ENCODE data around the gene CNTN5.

- TF ChIP-seq MYB (IDR thresholded peaks at IDR 0.05; ENCODE audit: borderline replicate concordance, low read depth, low read length): no peak
- TF ChIP-seq NRF1 (conservative IDR thresholded peaks at IDR 0.05; ENCODE audit: low read depth, low read length): no peak
- no peak for TF ChIP-seq RCOR1 (conservative IDR thresholded peaks at IDR 0.05; ENCODE audit: low read depth, low read length)
- TF ChIP-seq HDAC2 (IDR thresholded peaks at IDR 0.05): no peak
- no peak for TF ChIP-seq PKNOX1 (IDR thresholded peaks at IDR 0.05)
- TF ChIP-seq BCL11A (IDR thresholded peaks at IDR 0.05; ENCODE audit: low read depth, low read length): no peak
- no peak for TF ChIP-seq NR2C1 (IDR thresholded peaks at IDR 0.05)
- no peak for TF ChIP-seq CHD4 (IDR thresholded peaks at IDR 0.05)
- TF ChIP-seq POLR2AphosphoS2 (IDR thresholded peaks at IDR 0.05; ENCODE audit: low read depth, low read length): no peak
- no peak for TF ChIP-seq RAD21 (IDR thresholded peaks at IDR 0.05; ENCODE audit: insufficient read depth, low read depth, low read length)
- TF ChIP-seq POLR2AphosphoS5 (IDR thresholded peaks at IDR 0.05; ENCODE audit: low read length): no peak
- no peak for TF ChIP-seq ZNF274 (IDR thresholded peaks at IDR 0.05; ENCODE audit: insufficient read depth, insufficient read length)
- no peak for TF ChIP-seq RB1 (IDR thresholded peaks at IDR 0.05; ENCODE audit: borderline replicate concordance)
Observed at GRCh38 chr11:99320769-99321290, 300.1 kb downstream of the CNTN5 start.
